ENCODE data around the gene GLRX2.
A peak's percentile ranks its signal among the peaks of the same experiment; 100 is the strongest.

GLRX2 gene

DNA sequence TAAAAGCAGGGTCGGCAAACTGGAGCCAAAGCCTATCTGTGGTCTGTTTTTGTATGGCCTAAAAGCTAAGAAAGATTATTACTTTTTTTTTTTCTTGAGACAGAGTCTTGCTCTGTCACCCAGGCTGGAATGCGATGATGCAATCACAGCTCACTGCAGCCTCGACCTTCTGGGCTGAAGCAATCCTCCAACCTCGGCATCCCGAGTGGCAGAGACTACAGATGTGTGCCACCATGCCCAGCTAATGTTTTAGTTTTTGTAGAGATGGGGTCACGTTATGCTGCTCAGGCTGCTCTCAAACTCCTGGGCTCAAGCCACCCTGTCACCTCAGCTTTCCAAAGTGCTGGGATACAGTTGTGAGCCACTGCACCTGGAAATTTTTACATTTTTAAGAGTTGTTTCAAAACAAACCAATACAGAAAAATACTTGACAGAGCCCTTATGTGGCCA is 6.5 kb upstream of the GLRX2 start:
- DNase-seq = no peak

GRCh38 chr1:193110864-193111263 is 5.7 kb upstream of the GLRX2 start:
- no peak for DNase-seq

DNA sequence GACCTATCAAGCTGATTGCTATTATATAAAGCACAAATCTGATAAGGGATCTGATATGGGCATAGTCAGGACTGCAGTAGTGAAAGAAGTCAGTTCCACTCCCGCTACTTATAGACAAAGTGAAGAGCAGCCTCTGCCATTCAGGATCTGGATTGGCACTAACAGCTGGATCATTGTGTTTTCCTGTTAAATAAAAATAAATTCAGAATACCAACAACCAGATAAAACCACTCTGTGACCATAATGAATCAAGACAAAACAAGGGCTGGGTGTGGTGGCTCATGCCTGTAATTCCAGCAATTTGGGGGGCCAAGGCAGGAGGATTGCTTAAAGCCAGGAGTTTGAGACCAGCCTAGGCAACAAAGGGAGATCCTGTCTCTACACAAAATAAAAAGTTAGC is 5.0 kb upstream of the GLRX2 start:
- DNase-seq = no peak

GRCh38 chr1:193109619-193110018 is 4.4 kb upstream of the GLRX2 start:
- no peak for DNase-seq

DNA sequence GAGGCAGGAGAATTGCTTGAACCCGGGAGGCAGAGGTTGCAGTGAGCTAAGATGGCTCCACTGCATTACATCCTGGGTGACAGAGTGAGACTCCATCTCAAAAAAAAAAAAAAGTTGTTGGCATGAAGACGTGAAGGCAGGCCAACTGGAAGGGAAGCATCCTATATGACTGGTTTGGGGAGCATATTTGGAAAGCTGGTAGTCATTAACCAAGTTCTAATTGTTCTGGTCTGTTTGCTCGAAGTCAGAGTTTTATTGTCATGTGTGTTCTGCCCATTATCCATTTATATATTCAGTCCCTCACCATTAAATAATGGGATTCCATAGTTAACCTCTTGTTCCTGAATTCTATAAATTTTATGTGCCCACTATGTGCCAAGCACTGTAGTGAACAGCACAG is 3.3 kb upstream of the GLRX2 start:
- DNase-seq = no peak

GRCh38 chr1:193105821-193106177 is 585 bp upstream of the GLRX2 start:
- no peak for DNase-seq

- peak; percentile 28 for DNase-seq
Measured at GRCh38 chr1:193104502-193104906, 710 bp downstream of the GLRX2 start.

DNA sequence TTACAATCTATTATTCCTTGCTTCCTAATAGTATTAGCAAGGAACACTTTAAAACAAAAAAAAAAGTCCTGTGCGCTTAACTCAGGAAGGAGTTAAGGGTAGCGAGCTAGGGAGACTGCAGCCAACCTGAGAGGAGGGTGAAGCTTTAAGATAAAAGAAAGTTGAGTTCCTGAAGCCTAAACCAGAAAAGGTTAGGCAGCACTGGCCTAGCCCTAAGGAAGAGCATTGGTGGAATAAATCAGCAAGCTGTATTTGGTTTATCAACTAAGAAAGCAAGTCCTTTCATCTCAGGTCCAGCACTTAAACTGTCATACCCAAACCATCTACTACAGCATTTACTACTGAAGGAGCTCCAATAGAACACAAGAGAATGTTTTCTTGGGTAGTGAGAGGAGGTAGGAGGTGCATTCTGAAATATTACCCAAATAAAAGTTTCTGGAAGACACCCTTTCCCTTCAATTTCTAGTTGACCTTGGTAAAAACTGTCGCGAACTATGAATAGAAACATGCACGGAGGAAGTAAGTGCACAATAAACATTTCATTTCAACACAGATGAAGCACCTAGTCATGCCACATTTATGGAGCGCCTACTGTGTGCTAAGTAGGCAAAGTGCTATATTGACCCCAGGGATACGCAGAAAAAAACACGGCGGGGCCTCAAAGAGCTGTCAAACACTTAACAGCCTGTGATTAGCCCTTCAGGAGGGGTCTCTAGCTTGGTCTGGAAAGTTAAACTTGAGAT is 1.3 kb downstream of the GLRX2 start:
- DNase-seq = peak; percentile 24

DNA sequence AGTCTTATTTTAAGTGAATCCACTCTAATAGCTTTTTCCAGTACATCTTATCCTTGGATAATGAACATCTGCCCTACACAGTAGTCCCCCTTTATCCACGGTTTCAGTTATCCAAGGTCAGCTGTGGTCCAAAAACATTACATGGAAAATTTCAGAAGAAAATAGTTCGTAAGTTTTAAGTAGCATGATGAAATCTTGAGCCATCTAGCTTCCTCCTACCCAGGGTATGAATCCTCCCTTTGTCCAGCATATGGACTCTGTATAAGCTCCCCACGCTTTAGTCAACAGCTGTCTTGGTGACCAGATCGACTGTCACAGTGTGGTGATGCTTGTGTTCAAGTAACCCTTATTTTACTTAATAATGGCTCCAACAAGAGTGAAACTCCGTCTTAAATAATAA is 2.6 kb downstream of the GLRX2 start:
- no peak for DNase-seq

- DNase-seq = no peak
Measured at GRCh38 chr1:193094112-193094511, 11.1 kb downstream of the GLRX2 start.

- DNase-seq = no peak
Measured at GRCh38 chr1:193090865-193091264, 14.3 kb downstream of the GLRX2 start.

DNA sequence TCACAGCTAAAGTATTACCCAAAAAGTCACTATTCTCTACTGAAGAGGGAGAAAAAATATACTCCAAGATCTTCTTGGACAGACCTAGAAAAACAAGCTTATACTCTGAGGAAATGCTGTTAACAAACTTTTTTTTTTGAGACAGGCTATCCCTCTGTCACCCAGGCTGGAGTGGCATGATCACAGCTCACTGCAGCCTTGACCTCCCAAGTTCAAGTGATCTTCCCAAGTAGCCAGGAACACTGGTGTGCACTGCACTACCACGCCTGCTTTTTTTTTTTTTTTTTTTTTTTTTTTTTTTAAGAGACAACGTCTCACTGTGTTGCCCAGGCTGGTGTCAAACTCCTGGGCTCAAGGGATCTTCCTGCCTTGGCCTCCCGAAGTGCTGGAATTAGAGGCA is 17.3 kb downstream of the GLRX2 start:
- DNase-seq = no peak

DNA sequence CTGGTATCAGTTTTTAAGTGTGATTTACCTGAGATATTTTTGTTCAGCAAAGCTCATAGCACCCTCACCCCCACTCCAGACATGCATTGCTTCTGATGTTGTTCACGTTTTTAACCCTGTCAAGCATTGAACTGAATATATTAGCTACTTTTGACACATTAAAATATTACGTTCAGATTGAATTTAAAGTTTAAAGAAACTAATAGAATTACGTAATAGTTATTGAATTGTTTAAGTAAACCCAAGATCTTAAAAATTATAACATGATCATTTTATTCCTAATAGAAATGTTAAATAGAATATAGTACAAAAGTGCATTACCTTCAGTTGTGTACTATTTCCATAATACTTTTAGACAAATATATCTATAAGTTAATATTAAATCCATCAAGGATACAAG is 18.9 kb downstream of the GLRX2 start:
- no peak for DNase-seq

GRCh38 chr1:193085263-193085662 is 20.0 kb downstream of the GLRX2 start:
- no peak for DNase-seq

DNA sequence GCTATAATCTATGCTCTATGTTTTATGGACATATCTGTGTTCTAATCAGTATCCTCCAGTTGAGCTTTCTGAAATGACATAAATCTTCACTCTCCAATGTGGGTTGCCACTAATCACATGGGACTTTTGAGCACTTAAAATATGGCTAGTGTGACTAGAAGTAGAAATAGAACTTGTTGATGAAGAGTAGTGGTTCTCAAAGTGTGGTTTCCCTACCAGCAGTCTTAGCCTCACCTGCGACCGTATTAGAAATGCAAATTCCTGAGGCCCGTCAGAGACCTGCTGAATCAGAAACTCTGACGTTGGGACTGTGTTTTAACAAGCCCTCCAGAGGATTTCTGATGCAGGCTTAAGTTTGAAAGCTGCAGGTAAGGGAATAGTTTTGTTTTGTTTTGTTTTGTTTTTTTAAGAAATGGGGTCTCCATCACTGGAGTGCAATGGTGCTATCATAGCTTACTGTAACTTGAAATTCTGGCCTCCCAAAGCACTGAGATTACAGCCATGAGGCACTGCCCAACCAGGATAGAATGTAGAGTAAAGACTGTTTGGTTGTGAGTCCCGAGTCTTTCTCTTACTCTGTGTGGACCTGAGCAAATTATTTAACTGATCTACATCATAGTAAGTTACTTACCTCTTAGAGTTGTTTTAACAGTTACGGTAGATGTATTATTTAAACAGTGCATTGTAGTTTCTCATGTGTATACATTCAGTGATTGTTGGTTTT is 21.7 kb downstream of the GLRX2 start:
- no peak for DNase-seq

GRCh38 chr1:193079187-193079586 is 26.0 kb downstream of the GLRX2 start:
- DNase-seq = no peak

GRCh38 chr1:193077991-193078390 is 27.2 kb downstream of the GLRX2 start:
- DNase-seq = no peak

GRCh38 chr1:193070942-193071341 is 34.3 kb downstream of the GLRX2 start:
- peak; percentile 74 for DNase-seq

GRCh38 chr1:193070386-193070753 is 34.8 kb downstream of the GLRX2 start:
- no peak for DNase-seq

DNA sequence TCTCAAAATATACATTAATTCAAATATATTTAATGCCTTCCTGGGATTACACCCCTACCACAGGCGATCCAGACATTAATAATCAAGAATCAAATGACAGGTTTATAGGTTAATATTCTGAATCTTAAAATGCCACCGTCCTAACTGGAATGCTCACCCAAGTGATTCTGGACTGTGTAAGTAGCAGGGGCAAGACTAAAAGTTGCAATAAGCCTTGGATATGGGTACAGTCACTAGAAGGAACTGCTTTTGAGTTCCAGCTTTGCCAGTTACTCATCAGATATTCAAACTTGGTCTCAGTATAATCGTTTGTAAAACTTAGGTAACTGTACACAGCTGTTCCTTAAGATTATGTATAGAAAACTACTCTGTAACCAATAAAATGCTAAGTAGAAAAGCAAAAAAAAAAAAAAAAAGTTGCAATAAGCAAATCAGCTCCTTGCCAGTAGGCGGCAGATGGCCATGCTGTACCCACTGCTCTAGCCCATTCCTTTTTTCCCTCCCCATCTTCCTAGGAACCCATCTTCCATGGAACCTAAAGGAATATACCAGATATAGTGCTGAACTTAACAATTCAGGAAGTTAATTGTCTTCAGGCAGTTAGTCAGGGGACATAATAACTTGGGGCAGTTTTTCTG is 35.3 kb downstream of the GLRX2 start:
- DNase-seq = no peak

- no peak for DNase-seq
Measured at GRCh38 chr1:193068013-193068412, 37.2 kb downstream of the GLRX2 start.

DNA sequence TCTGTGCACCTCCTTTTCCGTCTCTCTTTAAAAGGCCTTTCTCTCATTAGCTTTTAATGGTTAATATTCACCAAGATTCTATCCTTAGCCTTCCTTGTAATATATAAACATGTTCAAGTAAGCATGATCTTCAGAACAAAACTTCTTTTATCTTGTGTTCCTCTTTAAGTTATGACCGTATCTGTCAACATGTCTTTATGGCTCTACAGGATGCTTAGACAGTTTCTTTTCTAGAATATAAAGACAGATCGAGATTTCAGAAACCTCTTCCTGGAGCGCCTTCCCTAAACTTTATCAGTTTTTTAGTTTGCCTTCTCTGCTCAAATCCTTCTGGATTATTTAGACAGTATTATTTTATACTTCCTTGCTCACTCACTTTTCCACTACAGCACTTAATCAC is 38.6 kb downstream of the GLRX2 start:
- no peak for DNase-seq

- DNase-seq = no peak
Measured at GRCh38 chr1:193065954-193066353, 39.3 kb downstream of the GLRX2 start.

All from activated CD4-positive, alpha-beta T cell treated with anti-CD3 and anti-CD28 coated beads, Interleukin-10, Interleukin-2, amounts not matched to agents 100 ng/mL and 50 ng/mL, durations not matched to agents 16 hours and 8 hours (primary cell).